ENCODE data around the gene CCBE1. TPM values are rescaled to one million over a fixed set of nuclear protein-coding genes. Genes with fewer than 3 reads are reported as not detected.

Gene CCBE1
- total and polyA plus RNA-seq, 5 donors = 0.48 to 3.5 (median 1.1) TPM

- H3K27ac ChIP-seq (ENCODE audit: low read length) = no peak overlapping the region
- intact Hi-C loops (cut with DNase I) = no loop called here
- no peaks in the 10 kb centered on the region for H3K9me3 ChIP-seq (ENCODE audit: control insufficient read depth, low read length)
- DNase-seq (no peak), ATAC-seq (no peak)
- H3K4me3 ChIP-seq (ENCODE audit: low read length) = no peak overlapping the region
- H3K27me3 ChIP-seq (ENCODE audit: control insufficient read depth, insufficient read depth) = no peaks in the 10 kb centered on the region
- H3K4me1 ChIP-seq (ENCODE audit: control insufficient read depth, insufficient read depth, low read length) = peaks cover 1% of the 10 kb centered on the region
- 49% methylated on average over 1 of the region's 1 CpG for WGBS
These were observed 33.7 kb upstream of the CCBE1 start for GRCh38 chr18:59730896-59731295.

- intact Hi-C loops (cut with DNase I) = no loop called here
- H3K4me3 ChIP-seq (ENCODE audit: low read length) = no peak overlapping the region
- no peaks in the 10 kb centered on the region for H3K27me3 ChIP-seq (ENCODE audit: control insufficient read depth, insufficient read depth)
- DNase-seq (no peak), ATAC-seq (no peak)
- no peak overlapping the region for H3K27ac ChIP-seq (ENCODE audit: low read length)
- WGBS = 90% methylated on average over 3 of the region's 3 CpGs
- H3K4me1 ChIP-seq (ENCODE audit: control insufficient read depth, insufficient read depth, low read length) = no peaks in the 10 kb centered on the region
- no peaks in the 10 kb centered on the region for H3K9me3 ChIP-seq (ENCODE audit: control insufficient read depth, low read length)
These were observed 32.6 kb upstream of the CCBE1 start for GRCh38 chr18:59729781-59730180.

- DNase-seq = no peak
- no peaks in the 10 kb centered on the region for H3K9me3 ChIP-seq (ENCODE audit: control insufficient read depth, low read length)
- no peak overlapping the region for H3K27ac ChIP-seq (ENCODE audit: low read length)
- no peak for ATAC-seq
- H3K4me3 ChIP-seq (ENCODE audit: low read length) = no peak overlapping the region
- WGBS = 63% methylated on average over 5 of the region's 5 CpGs
- intact Hi-C loops (cut with DNase I) = no loop called here
- no peaks in the 10 kb centered on the region for H3K4me1 ChIP-seq (ENCODE audit: control insufficient read depth, insufficient read depth, low read length)
- no peaks in the 10 kb centered on the region for H3K27me3 ChIP-seq (ENCODE audit: control insufficient read depth, insufficient read depth)
These were observed 31.6 kb upstream of the CCBE1 start for GRCh38 chr18:59728816-59729215.

- Histone ChIP-seq H3K27ac (ENCODE audit: low read length) (no peak overlapping the region), H3K4me3 (ENCODE audit: low read length) (no peak overlapping the region), H3K9me3 (ENCODE audit: control insufficient read depth, low read length) (no peaks in the 10 kb centered on the region), H3K4me1 (ENCODE audit: control insufficient read depth, insufficient read depth, low read length) (no peaks in the 10 kb centered on the region), H3K27me3 (ENCODE audit: control insufficient read depth, insufficient read depth) (no peaks in the 10 kb centered on the region)
- intact Hi-C loops (cut with DNase I) = no loop called here
- ATAC-seq = no peak
- no peak for DNase-seq
These were observed 27.9 kb upstream of the CCBE1 start for GRCh38 chr18:59725142-59725541.

- DNase-seq = no peak
- Histone ChIP-seq H3K27me3 (ENCODE audit: control insufficient read depth, insufficient read depth) (no peaks in the 10 kb centered on the region), H3K27ac (ENCODE audit: low read length) (no peak overlapping the region), H3K4me3 (ENCODE audit: low read length) (no peak overlapping the region), H3K4me1 (ENCODE audit: control insufficient read depth, insufficient read depth, low read length) (no peaks in the 10 kb centered on the region), H3K9me3 (ENCODE audit: control insufficient read depth, low read length) (no peaks in the 10 kb centered on the region)
- intact Hi-C loops (cut with DNase I) = no loop called here
- no peak for ATAC-seq
- 83% methylated on average over 2 of the region's 2 CpGs for WGBS
These were observed 26.9 kb upstream of the CCBE1 start for GRCh38 chr18:59724103-59724502.

- H3K27ac ChIP-seq (ENCODE audit: low read length) = no peak overlapping the region
- no peaks in the 10 kb centered on the region for H3K27me3 ChIP-seq (ENCODE audit: control insufficient read depth, insufficient read depth)
- DNase-seq (no peak), ATAC-seq (no peak)
- H3K4me1 ChIP-seq (ENCODE audit: control insufficient read depth, insufficient read depth, low read length) = no peaks in the 10 kb centered on the region
- H3K9me3 ChIP-seq (ENCODE audit: control insufficient read depth, low read length) = no peaks in the 10 kb centered on the region
- intact Hi-C loops (cut with DNase I) = no loop called here
- WGBS = 96% methylated on average over 2 of the region's 2 CpGs
- H3K4me3 ChIP-seq (ENCODE audit: low read length) = no peak overlapping the region
These were observed 24.7 kb upstream of the CCBE1 start for GRCh38 chr18:59721931-59722330.

- H3K9me3 ChIP-seq (ENCODE audit: control insufficient read depth, low read length) = no peaks in the 10 kb centered on the region
- intact Hi-C loops (cut with DNase I) = no loop called here
- no peaks in the 10 kb centered on the region for H3K4me1 ChIP-seq (ENCODE audit: control insufficient read depth, insufficient read depth, low read length)
- H3K27me3 ChIP-seq (ENCODE audit: control insufficient read depth, insufficient read depth) = no peaks in the 10 kb centered on the region
- no peak overlapping the region for H3K27ac ChIP-seq (ENCODE audit: low read length)
- WGBS = 84% methylated on average over 2 of the region's 2 CpGs
- H3K4me3 ChIP-seq (ENCODE audit: low read length) = no peak overlapping the region
- no peak for ATAC-seq
- no peak for DNase-seq
These were observed 24.0 kb upstream of the CCBE1 start for GRCh38 chr18:59721211-59721610.

GRCh38 chr18:59719544-59720181, 22.4 kb upstream of the CCBE1 start:
- Histone ChIP-seq H3K4me1 (ENCODE audit: control insufficient read depth, insufficient read depth, low read length) (no peaks in the 10 kb centered on the region), H3K27ac (ENCODE audit: low read length) (no peak overlapping the region), H3K4me3 (ENCODE audit: low read length) (no peak overlapping the region), H3K27me3 (ENCODE audit: control insufficient read depth, insufficient read depth) (no peaks in the 10 kb centered on the region), H3K9me3 (ENCODE audit: control insufficient read depth, low read length) (no peaks in the 10 kb centered on the region)
- intact Hi-C loops (cut with DNase I) = no loop called here
- no peak for ATAC-seq
- 55% methylated on average over 3 of the region's 3 CpGs for WGBS
- DNase-seq = no peak

GRCh38 chr18:59718464-59719157, 21.4 kb upstream of the CCBE1 start:
- no peaks in the 10 kb centered on the region for H3K27me3 ChIP-seq (ENCODE audit: control insufficient read depth, insufficient read depth)
- 45% methylated on average over 7 of the region's 7 CpGs for WGBS
- no peaks in the 10 kb centered on the region for H3K4me1 ChIP-seq (ENCODE audit: control insufficient read depth, insufficient read depth, low read length)
- intact Hi-C loops (cut with DNase I) = no loop called here
- no peak overlapping the region for H3K4me3 ChIP-seq (ENCODE audit: low read length)
- DNase-seq (no peak), ATAC-seq (no peak)
- no peak overlapping the region for H3K27ac ChIP-seq (ENCODE audit: low read length)
- H3K9me3 ChIP-seq (ENCODE audit: control insufficient read depth, low read length) = no peaks in the 10 kb centered on the region

GRCh38 chr18:59718108-59718463, 20.9 kb upstream of the CCBE1 start:
- no peak overlapping the region for H3K27ac ChIP-seq (ENCODE audit: low read length)
- no peak for DNase-seq
- H3K4me3 ChIP-seq (ENCODE audit: low read length) = no peak overlapping the region
- ATAC-seq = no peak
- 59% methylated on average over 3 of the region's 3 CpGs for WGBS
- H3K9me3 ChIP-seq (ENCODE audit: control insufficient read depth, low read length) = no peaks in the 10 kb centered on the region
- H3K4me1 ChIP-seq (ENCODE audit: control insufficient read depth, insufficient read depth, low read length) = no peaks in the 10 kb centered on the region
- no peaks in the 10 kb centered on the region for H3K27me3 ChIP-seq (ENCODE audit: control insufficient read depth, insufficient read depth)
- intact Hi-C loops (cut with DNase I) = no loop called here

- no peak for DNase-seq
- H3K4me1 ChIP-seq (ENCODE audit: control insufficient read depth, insufficient read depth, low read length) = no peaks in the 10 kb centered on the region
- H3K27ac ChIP-seq (ENCODE audit: low read length) = no peak overlapping the region
- intact Hi-C loops (cut with DNase I) = no loop called here
- ATAC-seq = no peak
- 64% methylated on average over 2 of the region's 2 CpGs for WGBS
- no peaks in the 10 kb centered on the region for H3K9me3 ChIP-seq (ENCODE audit: control insufficient read depth, low read length)
- H3K4me3 ChIP-seq (ENCODE audit: low read length) = no peak overlapping the region
- no peaks in the 10 kb centered on the region for H3K27me3 ChIP-seq (ENCODE audit: control insufficient read depth, insufficient read depth)
These were observed 20.1 kb upstream of the CCBE1 start for GRCh38 chr18:59717291-59717690.

- Histone ChIP-seq H3K27me3 (ENCODE audit: control insufficient read depth, insufficient read depth) (no peaks in the 10 kb centered on the region), H3K27ac (ENCODE audit: low read length) (no peak overlapping the region), H3K4me3 (ENCODE audit: low read length) (no peak overlapping the region), H3K9me3 (ENCODE audit: control insufficient read depth, low read length) (no peaks in the 10 kb centered on the region), H3K4me1 (ENCODE audit: control insufficient read depth, insufficient read depth, low read length) (no peaks in the 10 kb centered on the region)
- DNase-seq (no peak), ATAC-seq (no peak)
- intact Hi-C loops (cut with DNase I) = no loop called here
- WGBS = 59% methylated on average over 2 of the region's 2 CpGs
These were observed 18.7 kb upstream of the CCBE1 start for GRCh38 chr18:59715966-59716369.
